Stimulated activated CD4-positive, alpha-beta T cell treated with anti-CD3 and anti-CD28 coated beads, Interleukin-15, amount 100 ng/mL, for 48 hours (primary cell): ENCODE measurements around the gene PRR20G.

Source experiments
- DNase-seq, 2 donors: peaks; one replicate each; pipeline ENCODE4 v3.0.0-alpha.2; 2020; ENCODE audit warnings: low read depth in 2 of 2

Gene PRR20G

DNA sequence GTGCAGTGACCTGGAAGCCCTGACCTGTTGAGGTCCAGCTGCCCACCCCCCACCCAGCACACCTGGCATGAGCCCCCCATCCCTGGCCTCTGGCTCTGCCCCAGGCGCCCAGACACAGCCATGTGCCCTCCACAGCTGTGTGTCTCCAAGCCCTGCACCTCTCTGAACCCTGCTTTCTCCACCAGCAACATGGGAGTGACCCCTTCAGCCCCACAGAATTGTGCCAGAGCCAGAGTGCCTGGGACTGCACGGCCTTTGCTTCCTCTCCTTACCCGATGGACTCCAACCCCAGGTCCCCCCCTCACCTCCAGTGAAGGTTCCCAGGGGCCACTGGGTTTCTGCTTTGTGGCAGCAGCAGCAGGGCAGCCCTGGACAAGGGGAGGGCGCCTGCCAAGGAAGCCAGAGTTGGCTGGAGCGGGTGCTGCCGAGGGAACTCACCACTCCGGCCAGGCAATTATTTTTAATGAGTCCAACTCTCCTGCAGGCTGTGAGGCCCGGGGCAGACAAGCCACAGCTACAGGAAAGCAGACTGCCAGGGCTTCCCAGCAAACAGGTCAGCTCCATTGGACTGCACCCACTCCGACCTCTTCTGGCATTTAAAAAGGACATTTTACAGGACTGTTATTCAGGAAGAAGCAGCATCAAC, 24.1 kb downstream of the PRR20G start:
- no peak for DNase-seq

DNA sequence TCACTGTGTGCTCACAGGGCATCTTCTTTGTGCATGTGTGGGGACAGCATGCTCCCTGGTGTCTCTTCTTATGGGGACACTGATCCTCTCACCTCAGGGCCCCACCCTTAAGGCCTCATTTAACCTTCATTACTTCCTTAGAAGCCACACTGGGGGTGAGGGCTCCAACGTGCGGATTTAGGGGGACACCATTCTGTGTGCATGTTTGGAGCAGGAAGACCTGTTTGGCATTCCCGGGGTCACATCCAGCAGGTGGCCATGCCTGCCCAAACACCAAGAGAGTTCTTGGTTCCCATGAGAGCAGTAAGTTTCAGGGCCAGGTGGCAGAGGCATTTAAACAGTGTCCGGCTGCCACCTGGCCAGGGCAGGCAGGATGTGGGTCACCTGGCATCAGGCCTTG, 24.8 kb downstream of the PRR20G start:
- no peak for DNase-seq

DNA sequence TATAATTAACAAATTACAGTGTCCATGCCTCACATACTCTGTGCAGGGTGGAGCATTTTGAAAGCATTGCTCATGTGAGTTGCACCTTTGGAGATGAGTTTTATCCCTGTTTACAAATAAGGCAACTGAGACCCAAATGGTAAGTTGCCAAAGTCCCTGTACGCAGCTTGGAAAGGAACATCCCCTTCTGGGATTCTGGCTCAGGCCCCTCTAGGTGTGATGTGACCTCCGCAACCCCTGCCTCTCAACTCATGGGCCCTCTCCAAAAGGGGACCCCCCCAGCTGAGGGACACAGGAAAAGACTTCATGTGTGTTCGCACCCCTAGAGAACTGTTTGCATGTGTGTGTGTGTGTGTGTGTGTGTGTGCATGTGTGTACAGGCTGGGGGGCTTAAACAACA, 25.3 kb downstream of the PRR20G start:
- DNase-seq = no peak

- no peak for DNase-seq
Observed at GRCh38 chr3:127261925-127262324, 25.9 kb downstream of the PRR20G start.

DNA sequence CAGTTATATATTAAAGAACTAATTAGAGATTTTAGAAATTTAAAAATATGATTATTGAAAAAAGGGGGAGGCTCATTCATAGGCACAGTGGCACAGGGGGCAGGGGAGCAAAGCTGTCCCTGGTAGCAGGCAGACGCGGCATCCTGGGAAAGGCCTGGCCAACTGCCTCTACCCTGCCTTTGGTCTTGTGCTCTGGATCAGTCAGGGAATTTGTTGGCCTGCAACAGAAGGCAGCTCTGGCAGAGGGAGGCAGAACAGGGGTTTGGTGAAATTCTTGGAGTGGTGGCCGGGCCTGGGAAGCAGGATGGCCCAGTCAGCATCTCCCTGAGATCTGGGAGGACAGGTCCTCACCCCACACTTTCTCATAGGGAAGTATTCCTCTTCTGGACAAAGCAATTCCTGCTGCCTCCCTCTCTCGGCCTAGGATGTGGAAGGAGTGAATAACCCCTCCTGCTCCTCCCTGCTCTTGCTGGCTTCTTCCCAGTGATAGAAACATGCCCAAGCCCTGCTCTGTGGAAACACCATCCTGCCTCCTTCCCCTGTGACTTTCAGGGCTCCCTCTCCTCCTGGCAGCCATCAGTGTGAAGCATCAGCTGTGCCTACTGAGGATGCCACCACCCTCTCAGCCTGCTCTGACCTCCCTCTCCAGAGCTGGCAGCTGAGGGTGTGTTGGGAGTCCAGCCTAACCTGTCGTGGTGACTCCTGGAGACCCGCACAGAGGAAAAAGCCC, 26.9 kb downstream of the PRR20G start:
- DNase-seq = no peak

- DNase-seq = no peak
Observed at GRCh38 chr3:127260416-127260815, 27.4 kb downstream of the PRR20G start.

GRCh38 chr3:127259882-127260281, 28.0 kb downstream of the PRR20G start:
- DNase-seq = no peak

DNA sequence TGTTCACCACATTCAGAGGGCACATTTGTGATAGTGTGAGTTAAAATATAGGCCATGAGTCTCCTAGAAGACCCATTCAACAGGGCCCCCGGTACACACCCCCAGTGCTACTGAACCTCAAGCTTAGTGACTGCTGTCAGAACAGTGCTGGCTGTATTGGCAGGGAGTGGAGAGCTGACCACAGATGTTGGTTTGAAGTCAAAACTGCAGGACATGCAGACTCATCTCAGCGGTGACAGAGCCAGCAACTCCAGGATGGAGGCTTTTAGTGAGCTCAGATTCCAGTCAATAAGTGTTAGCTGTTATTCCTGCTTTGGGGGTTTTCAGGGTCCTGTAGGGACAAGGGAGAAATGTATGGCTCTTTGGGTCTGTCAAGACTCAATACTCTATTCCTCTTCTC, 29.1 kb downstream of the PRR20G start:
- no peak for DNase-seq

DNA sequence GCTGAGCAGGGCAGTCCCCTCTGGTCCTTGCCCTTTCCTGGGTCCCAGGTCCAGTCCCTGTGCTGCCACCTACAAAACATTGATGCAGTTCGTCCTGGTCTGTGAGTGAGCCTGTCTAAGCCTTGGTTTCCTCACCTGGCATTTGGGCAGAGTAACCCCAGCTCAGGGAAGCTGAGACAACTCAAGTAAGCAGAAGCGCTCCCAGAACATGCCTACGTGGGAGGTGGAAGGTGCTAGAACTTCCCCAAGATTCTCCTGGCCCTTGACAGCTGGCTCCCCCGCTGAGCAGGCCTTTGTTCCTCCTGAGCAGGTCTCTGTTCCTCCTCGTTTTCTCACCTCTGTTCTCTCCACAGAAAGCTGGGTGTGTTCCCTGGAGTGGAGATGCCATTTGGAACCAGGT, 30.5 kb downstream of the PRR20G start:
- no peak for DNase-seq

GRCh38 chr3:127256733-127257271, 31.0 kb downstream of the PRR20G start:
- no peak for DNase-seq

GRCh38 chr3:127256138-127256537, 31.7 kb downstream of the PRR20G start:
- DNase-seq = no peak

- no peak for DNase-seq
Observed at GRCh38 chr3:127255516-127255915, 32.3 kb downstream of the PRR20G start.

DNA sequence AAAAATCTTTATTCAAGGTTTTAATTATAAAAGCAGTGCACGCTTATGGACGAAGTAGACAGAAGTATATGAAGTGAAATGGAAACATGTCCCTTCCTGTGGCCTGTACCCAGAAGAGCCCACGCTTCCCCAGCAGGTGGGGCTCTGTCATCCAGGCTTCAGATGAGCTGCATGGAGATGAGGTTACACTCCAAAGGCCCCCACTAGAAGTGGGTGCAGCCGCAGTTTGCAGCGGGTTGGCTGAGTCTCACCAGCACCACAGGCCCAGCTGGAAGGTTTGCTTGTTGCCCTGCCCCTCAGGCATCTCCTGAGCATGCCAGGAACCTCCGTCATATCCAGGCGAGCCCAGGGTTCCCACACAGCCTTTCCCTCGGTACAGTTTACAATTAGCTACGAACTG, 33.1 kb downstream of the PRR20G start:
- DNase-seq = no peak

- no peak for DNase-seq
Observed at GRCh38 chr3:127254033-127254644, 33.7 kb downstream of the PRR20G start.

GRCh38 chr3:127253491-127253890, 34.4 kb downstream of the PRR20G start:
- no peak for DNase-seq

GRCh38 chr3:127252446-127252845, 35.4 kb downstream of the PRR20G start:
- no peak for DNase-seq

GRCh38 chr3:127250032-127250431, 37.8 kb downstream of the PRR20G start:
- no peak for DNase-seq

- no peak for DNase-seq
Observed at GRCh38 chr3:127247292-127247691, 40.6 kb downstream of the PRR20G start.

DNA sequence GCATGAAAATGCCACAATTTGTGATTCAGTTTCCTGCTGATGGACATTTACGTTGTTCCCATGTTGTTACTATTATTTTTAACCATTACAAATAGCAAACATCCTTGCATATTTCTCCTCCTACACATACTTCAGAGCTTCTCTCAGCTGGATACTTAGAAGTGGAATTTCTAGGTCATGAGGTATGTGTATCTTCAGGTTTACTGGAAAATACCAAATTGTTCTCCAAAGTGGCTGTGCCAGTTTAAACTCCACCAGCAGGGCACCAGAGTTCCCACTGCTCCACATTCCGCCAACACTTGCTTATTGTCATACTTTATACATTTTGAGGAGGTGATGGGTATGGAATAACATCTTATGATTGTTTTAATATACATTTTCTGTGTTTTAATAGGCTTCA, 49.2 kb downstream of the PRR20G start:
- no peak for DNase-seq

- no peak for DNase-seq
Observed at GRCh38 chr3:127237835-127238234, 50.0 kb downstream of the PRR20G start.

GRCh38 chr3:127235706-127236105, 52.1 kb downstream of the PRR20G start:
- DNase-seq = no peak

DNA sequence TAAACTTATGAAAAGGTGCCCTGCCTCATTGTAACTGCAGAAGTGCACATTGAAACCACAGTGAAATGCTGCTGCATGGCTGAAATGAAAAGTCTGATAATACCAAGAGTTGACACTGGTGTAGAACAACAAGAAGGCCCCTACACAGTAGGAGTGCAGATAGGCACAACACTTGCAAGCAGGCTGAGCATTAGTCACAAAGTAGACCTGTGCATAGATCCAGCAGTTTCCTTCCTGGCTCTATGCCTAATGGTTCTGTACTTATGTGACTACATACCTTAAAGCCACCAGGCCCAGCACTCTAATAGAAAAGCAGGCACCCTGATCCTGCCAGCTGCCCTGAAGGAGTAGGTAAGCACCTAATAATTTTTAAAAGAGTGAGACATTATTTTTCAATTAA, 53.1 kb downstream of the PRR20G start:
- DNase-seq = no peak
